22Rv1 (cell line): ENCODE measurements around the gene MS4A10.

Experiments
- ZFX ChIP-seq: fragments of 450-650 bp; IDR thresholded peaks from 2 replicates; pipeline ENCODE4 v1.6.1; 2017; ENCODE audit warnings: antibody characterized with exemption, borderline replicate concordance
- TF ChIP-seq, protein P1 (sequence below): fragments of 450-650 bp; IDR thresholded peaks from 2 replicates; pipeline ENCODE4 v1.5.1; 2017; ENCODE audit warnings: mild to moderate bottlenecking

GRCh38 chr11:60825790-60826189, 40.7 kb downstream of the MS4A10 start:
- TF ChIP-seq, protein P1, sequence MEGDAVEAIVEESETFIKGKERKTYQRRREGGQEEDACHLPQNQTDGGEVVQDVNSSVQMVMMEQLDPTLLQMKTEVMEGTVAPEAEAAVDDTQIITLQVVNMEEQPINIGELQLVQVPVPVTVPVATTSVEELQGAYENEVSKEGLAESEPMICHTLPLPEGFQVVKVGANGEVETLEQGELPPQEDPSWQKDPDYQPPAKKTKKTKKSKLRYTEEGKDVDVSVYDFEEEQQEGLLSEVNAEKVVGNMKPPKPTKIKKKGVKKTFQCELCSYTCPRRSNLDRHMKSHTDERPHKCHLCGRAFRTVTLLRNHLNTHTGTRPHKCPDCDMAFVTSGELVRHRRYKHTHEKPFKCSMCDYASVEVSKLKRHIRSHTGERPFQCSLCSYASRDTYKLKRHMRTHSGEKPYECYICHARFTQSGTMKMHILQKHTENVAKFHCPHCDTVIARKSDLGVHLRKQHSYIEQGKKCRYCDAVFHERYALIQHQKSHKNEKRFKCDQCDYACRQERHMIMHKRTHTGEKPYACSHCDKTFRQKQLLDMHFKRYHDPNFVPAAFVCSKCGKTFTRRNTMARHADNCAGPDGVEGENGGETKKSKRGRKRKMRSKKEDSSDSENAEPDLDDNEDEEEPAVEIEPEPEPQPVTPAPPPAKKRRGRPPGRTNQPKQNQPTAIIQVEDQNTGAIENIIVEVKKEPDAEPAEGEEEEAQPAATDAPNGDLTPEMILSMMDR = no peak
- TF ChIP-seq ZFX = no peak
